Measurements from ENCODE around the gene HOXA3.

Gene HOXA3

GRCh38 chr7:27189295-27189996, 37.1 kb upstream of the HOXA3 start:
- DNase-seq = no peak

GRCh38 chr7:27188386-27189294, 36.3 kb upstream of the HOXA3 start:
- no peak for DNase-seq

GRCh38 chr7:27187475-27188385, 35.3 kb upstream of the HOXA3 start:
- DNase-seq = no peak

GRCh38 chr7:27186668-27187474, 34.5 kb upstream of the HOXA3 start:
- DNase-seq = no peak

GRCh38 chr7:27185854-27186667, 33.7 kb upstream of the HOXA3 start:
- peak; percentile 18 for DNase-seq

GRCh38 chr7:27185013-27185853, 32.9 kb upstream of the HOXA3 start, which contains the start of gene HOXA11:
Gene HOXA11, minus strand, starts transcription at chr7:27185232. Its CDS starts 88 bp downstream, at chr7:27185144.
- no peak for DNase-seq

GRCh38 chr7:27184337-27185012, 32.1 kb upstream of the HOXA3 start:
- DNase-seq = peak; percentile 48

- DNase-seq = peak; percentile 17
Measured at GRCh38 chr7:27183682-27184336, 31.4 kb upstream of the HOXA3 start.

- peak; percentile 6 for DNase-seq
Measured at GRCh38 chr7:27182861-27183681, 30.7 kb upstream of the HOXA3 start.

- no peak for DNase-seq
Measured at GRCh38 chr7:27182285-27182841, 30.0 kb upstream of the HOXA3 start.

GRCh38 chr7:27181795-27182275, 29.5 kb upstream of the HOXA3 start:
- DNase-seq = peak; percentile 0

GRCh38 chr7:27180431-27181420, 28.3 kb upstream of the HOXA3 start:
- DNase-seq = peak; percentile 0

GRCh38 chr7:27179503-27180430, 27.4 kb upstream of the HOXA3 start:
- peak; percentile 74 for DNase-seq

GRCh38 chr7:27179030-27179429, 26.6 kb upstream of the HOXA3 start:
- DNase-seq = no peak

- no peak for DNase-seq
Measured at GRCh38 chr7:27178366-27178765, 26.0 kb upstream of the HOXA3 start.
